Measurements from ENCODE around the gene FAHD2A.
"Not testable (repeated sequence)": the region's sequence is repeated elsewhere in the genome, so short reads cannot be mapped to it uniquely, and the experiment has no call there.

The FAHD2A gene

GRCh38 chr2:95402370-95403203 lies at the start of gene FAHD2A:
TSS of gene FAHD2A (plus strand) at chr2:95402708. CDS start at chr2:95405559, 2,851 bp downstream.
- DNase-seq = peak; percentile 90 to 92

- no peak for DNase-seq
Observed at GRCh38 chr2:95353055-95353575, 49.4 kb upstream of the FAHD2A start.

- no peak for DNase-seq
Observed at GRCh38 chr2:95353613-95354468, 48.7 kb upstream of the FAHD2A start.

GRCh38 chr2:95354469-95354901 lies 48.0 kb upstream of the FAHD2A start:
- DNase-seq = no peak

GRCh38 chr2:95354925-95355324 lies 47.6 kb upstream of the FAHD2A start:
- no peak for DNase-seq

- not testable (repeated sequence) for DNase-seq
Observed at GRCh38 chr2:95355486-95355885, 47.0 kb upstream of the FAHD2A start.

GRCh38 chr2:95356821-95357700 lies 45.4 kb upstream of the FAHD2A start:
- no peak for DNase-seq

GRCh38 chr2:95357717-95358280 lies 44.7 kb upstream of the FAHD2A start:
- no peak for DNase-seq

- DNase-seq = no peak
Observed at GRCh38 chr2:95359031-95359430, 43.5 kb upstream of the FAHD2A start.

GRCh38 chr2:95359501-95359930 lies 43.0 kb upstream of the FAHD2A start:
- DNase-seq = no peak

- no peak for DNase-seq
Observed at GRCh38 chr2:95361216-95361980, 41.1 kb upstream of the FAHD2A start.

GRCh38 chr2:95362486-95362885 lies 40.0 kb upstream of the FAHD2A start:
- no peak for DNase-seq

- DNase-seq = no peak
Observed at GRCh38 chr2:95366514-95366913, 36.0 kb upstream of the FAHD2A start.

- no peak for DNase-seq
Observed at GRCh38 chr2:95372216-95372829, 30.2 kb upstream of the FAHD2A start.

GRCh38 chr2:95372845-95373244 lies 29.7 kb upstream of the FAHD2A start:
- DNase-seq = no peak

- DNase-seq = no peak
Observed at GRCh38 chr2:95374029-95374428, 28.5 kb upstream of the FAHD2A start.

- DNase-seq = no peak
Observed at GRCh38 chr2:95374451-95374920, 28.0 kb upstream of the FAHD2A start.

GRCh38 chr2:95374921-95375471 lies 27.5 kb upstream of the FAHD2A start:
- no peak for DNase-seq

- DNase-seq = no peak
Observed at GRCh38 chr2:95375532-95376150, 26.9 kb upstream of the FAHD2A start.
